OCI-LY7 (cell line): Measurements from ENCODE around the gene DUSP15. TPM values are rescaled to one million over a fixed set of nuclear protein-coding genes. Genes with fewer than 3 reads are reported as not detected.

Experiments
- BruUV-seq: library from RNA; stranded (reverse); fragments of 400-500 nt; replicated peaks from 2 replicates; lab custom pipeline; 2021; lab: Mats Ljungman, UMichigan
- CTCF ChIA-PET: fragments of 300-600 bp; sonication (Branson Sonifier 250); formaldehyde crosslinking; loops from one replicate; lab custom pipeline; 2022; ENCODE audit warnings: antibody characterized with exemption; ENCODE audit not compliant: unreplicated experiment; lab: Charles Lee
- POLR2A ChIA-PET: fragments of 300-600 bp; sonication (Branson Sonifier 250); formaldehyde crosslinking; loops from one replicate; lab custom pipeline; 2022; ENCODE audit warnings: antibody characterized with exemption; lab: Charles Lee
- DNase-seq: peaks from one replicate; pipeline ENCODE4 v3.0.0-alpha.2; 2015; ENCODE audit warnings: low spot score
- H2AFZ ChIP-seq: fragments of 200-600 bp; sonication (generic), shearing (Covaris generic); 2 replicates; pipeline ENCODE4 v1.6.1; 2014; ENCODE audit warnings: mild to moderate bottlenecking, antibody characterized with exemption, low read length, moderate library complexity
- H3K27ac ChIP-seq: fragments of 200-600 bp; sonication (generic); 2 replicates; pipeline ENCODE4 v1.5.1; 2014; ENCODE audit warnings: mixed run types, low read depth, mild to moderate bottlenecking, moderate library complexity, low read length, inconsistent platforms; ENCODE audit not compliant: poor library complexity, severe bottlenecking
- H3K36me3 ChIP-seq: fragments of 200-600 bp; sonication (generic); 2 replicates; pipeline ENCODE4 v1.6.1; 2014; ENCODE audit warnings: mild to moderate bottlenecking, antibody characterized with exemption, low read length, moderate library complexity, mixed read lengths; ENCODE audit not compliant: insufficient read depth
- H3K4me1 ChIP-seq: fragments of 200-600 bp; sonication (generic); 2 replicates; pipeline ENCODE4 v1.5.1; 2014; ENCODE audit warnings: mild to moderate bottlenecking, low read length; ENCODE audit not compliant: insufficient read depth, poor library complexity, severe bottlenecking
- H3K4me2 ChIP-seq: fragments of 200-600 bp; sonication (generic); 2 replicates; pipeline ENCODE4 v1.6.1; 2014; ENCODE audit warnings: mild to moderate bottlenecking, low read length
- H3K4me3 ChIP-seq: fragments of 200-600 bp; sonication (generic); 2 replicates; pipeline ENCODE4 v1.5.1; 2014; ENCODE audit warnings: mild to moderate bottlenecking, low read depth, low read length; ENCODE audit not compliant: poor library complexity, severe bottlenecking
- H3K79me2 ChIP-seq: fragments of 200-600 bp; sonication (generic); 2 replicates; pipeline ENCODE4 v1.6.1; 2016; ENCODE audit warnings: low read depth, mild to moderate bottlenecking, low read length, moderate library complexity, mixed read lengths; ENCODE audit not compliant: insufficient read depth
- H3K9me2 ChIP-seq: fragments of 200-600 bp; sonication (generic); 2 replicates; pipeline ENCODE4 v1.6.1; 2016; ENCODE audit warnings: mild to moderate bottlenecking, low read length, mixed read lengths; ENCODE audit not compliant: insufficient read depth
- H3K9me3 ChIP-seq: fragments of 200-600 bp; sonication (generic); 2 replicates; pipeline ENCODE4 v1.6.1; 2014; ENCODE audit warnings: mild to moderate bottlenecking, mixed run types, low read length, mixed read lengths
- H4K20me1 ChIP-seq: fragments of 200-600 bp; sonication (generic); 2 replicates; pipeline ENCODE4 v1.6.1; 2014; ENCODE audit warnings: mild to moderate bottlenecking, antibody characterized with exemption, low read length, moderate library complexity, mixed read lengths; ENCODE audit not compliant: insufficient read depth
- EZH2phosphoT487 ChIP-seq: fragments of 200-600 bp; sonication (generic); IDR thresholded peaks from 2 replicates; pipeline ENCODE4 v1.6.1; 2018; ENCODE audit warnings: low read depth, borderline replicate concordance, mild to moderate bottlenecking, mixed run types, antibody characterized with exemption, low read length, moderate library complexity, mixed read lengths
- intact Hi-C: fragments of 100-400 bp; cut with micrococcal nuclease; formaldehyde crosslinking; loops from one replicate; pipeline ENCODE4 v1.10.0; 2022; ENCODE audit not compliant: unreplicated experiment
- total RNA-seq, 2 experiments: library from RNA; depleted of rRNA in 1 of 2; stranded (reverse); fragments of >200 nt in 1 of 2; shearing (Covaris generic) in 1 of 2; gene quantifications; 2 replicates each; pipeline ENCODE4 v1.2.3, GENCODE V29; 2014 to 2022
- TF ChIP-seq, protein P1 (sequence below): fragments of 200-600 bp; sonication (generic); conservative IDR thresholded peaks from 2 replicates; pipeline ENCODE4 v1.5.1; 2014; ENCODE audit warnings: mild to moderate bottlenecking, antibody characterized with exemption, low read length, moderate library complexity, mixed read lengths

DUSP15 gene
- total RNA-seq, 2 experiments from 2014 or later: 0.19 to 0.61 TPM

DNA sequence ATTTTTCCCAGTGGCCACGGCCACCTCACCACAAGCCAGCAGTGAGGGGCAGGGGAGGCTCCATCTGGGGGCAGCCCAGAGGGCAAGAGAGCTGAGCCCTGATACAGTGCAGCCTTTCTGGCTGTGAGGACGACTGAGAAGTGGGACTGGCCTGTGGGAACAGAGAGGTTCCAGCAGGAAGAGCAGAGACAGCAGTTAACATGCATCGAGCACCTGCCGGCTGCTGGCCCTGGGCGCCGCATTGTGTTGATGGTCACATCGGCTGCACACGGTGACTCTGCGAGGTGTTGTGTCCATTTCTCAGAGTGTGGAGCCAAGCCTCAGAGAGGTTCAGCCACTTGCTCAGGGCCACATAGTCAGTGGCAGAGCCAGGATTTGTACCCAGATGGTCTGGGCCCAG, 34.8 kb downstream of the DUSP15 start:
- Histone ChIP-seq H3K9me2 (no peaks in the 10 kb centered on the region), H3K79me2 (no peaks in the 10 kb centered on the region), H2AFZ (no peak overlapping the region), H3K4me3 (no peak overlapping the region), H3K4me1 (no peaks in the 10 kb centered on the region), H3K36me3 (no peaks in the 10 kb centered on the region), H3K27ac (no peak overlapping the region), H3K9me3 (no peaks in the 10 kb centered on the region), H4K20me1 (no peaks in the 10 kb centered on the region), H3K4me2 (no peak overlapping the region)
- intact Hi-C loops: no loop called here
- POLR2A ChIA-PET: interaction anchor here (0.9 kb wide), 1 partner anchor 97 kb away, joined by 3 read pairs; the partner anchor contains the start of gene TPX2
- BruUV-seq: no TSS peak
- TF ChIP-seq EZH2phosphoT487: no peak
- TF ChIP-seq, protein P1, sequence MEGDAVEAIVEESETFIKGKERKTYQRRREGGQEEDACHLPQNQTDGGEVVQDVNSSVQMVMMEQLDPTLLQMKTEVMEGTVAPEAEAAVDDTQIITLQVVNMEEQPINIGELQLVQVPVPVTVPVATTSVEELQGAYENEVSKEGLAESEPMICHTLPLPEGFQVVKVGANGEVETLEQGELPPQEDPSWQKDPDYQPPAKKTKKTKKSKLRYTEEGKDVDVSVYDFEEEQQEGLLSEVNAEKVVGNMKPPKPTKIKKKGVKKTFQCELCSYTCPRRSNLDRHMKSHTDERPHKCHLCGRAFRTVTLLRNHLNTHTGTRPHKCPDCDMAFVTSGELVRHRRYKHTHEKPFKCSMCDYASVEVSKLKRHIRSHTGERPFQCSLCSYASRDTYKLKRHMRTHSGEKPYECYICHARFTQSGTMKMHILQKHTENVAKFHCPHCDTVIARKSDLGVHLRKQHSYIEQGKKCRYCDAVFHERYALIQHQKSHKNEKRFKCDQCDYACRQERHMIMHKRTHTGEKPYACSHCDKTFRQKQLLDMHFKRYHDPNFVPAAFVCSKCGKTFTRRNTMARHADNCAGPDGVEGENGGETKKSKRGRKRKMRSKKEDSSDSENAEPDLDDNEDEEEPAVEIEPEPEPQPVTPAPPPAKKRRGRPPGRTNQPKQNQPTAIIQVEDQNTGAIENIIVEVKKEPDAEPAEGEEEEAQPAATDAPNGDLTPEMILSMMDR: no peak
- CTCF ChIA-PET: no interaction called here
- DNase-seq: no peak

DNA sequence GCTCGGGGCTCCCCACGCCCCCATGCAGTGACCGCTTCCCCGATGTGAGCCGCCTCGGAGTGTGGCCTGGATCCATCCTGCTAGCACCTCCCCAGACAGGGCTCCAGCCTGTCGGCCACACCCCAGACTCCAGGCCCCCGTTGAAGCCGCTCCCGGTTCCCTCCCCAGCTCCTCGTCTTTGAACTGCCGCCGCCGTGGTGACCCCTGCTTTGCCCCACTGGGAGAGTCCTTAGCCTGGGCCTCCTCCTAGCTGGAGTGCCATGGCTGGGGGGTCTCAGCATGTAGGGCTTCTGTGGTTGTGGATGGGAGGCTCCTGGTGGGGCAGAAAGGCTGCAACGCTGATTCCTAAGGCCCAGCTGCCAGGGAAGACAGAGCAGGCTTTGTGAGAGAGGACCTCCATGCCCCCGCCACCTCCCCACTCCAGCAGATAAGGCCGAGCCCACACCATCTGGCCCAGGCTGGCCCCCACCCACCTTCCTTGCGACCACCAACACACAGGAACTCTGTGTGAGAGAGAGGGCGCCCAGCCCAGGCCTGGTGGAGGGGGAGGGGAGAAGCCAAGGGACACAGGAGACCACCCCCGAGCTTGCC, 36.3 kb downstream of the DUSP15 start:
- no peak overlapping the region for H2AFZ ChIP-seq
- H3K4me3 ChIP-seq: no peak overlapping the region
- CTCF ChIA-PET: no interaction called here
- no peak for DNase-seq
- H3K27ac ChIP-seq: no peak overlapping the region
- H3K4me1 ChIP-seq: peaks cover 8% of the 10 kb centered on the region
- no peaks in the 10 kb centered on the region for H3K79me2 ChIP-seq
- H4K20me1 ChIP-seq: no peaks in the 10 kb centered on the region
- POLR2A ChIA-PET: no interaction called here
- BruUV-seq: no TSS peak
- H3K9me3 ChIP-seq: no peaks in the 10 kb centered on the region
- H3K4me2 ChIP-seq: no peak overlapping the region
- intact Hi-C loops: no loop called here
- TF ChIP-seq, protein P1: no peak
- no peak for TF ChIP-seq EZH2phosphoT487
- H3K36me3 ChIP-seq: no peaks in the 10 kb centered on the region
- H3K9me2 ChIP-seq: no peaks in the 10 kb centered on the region

DNA sequence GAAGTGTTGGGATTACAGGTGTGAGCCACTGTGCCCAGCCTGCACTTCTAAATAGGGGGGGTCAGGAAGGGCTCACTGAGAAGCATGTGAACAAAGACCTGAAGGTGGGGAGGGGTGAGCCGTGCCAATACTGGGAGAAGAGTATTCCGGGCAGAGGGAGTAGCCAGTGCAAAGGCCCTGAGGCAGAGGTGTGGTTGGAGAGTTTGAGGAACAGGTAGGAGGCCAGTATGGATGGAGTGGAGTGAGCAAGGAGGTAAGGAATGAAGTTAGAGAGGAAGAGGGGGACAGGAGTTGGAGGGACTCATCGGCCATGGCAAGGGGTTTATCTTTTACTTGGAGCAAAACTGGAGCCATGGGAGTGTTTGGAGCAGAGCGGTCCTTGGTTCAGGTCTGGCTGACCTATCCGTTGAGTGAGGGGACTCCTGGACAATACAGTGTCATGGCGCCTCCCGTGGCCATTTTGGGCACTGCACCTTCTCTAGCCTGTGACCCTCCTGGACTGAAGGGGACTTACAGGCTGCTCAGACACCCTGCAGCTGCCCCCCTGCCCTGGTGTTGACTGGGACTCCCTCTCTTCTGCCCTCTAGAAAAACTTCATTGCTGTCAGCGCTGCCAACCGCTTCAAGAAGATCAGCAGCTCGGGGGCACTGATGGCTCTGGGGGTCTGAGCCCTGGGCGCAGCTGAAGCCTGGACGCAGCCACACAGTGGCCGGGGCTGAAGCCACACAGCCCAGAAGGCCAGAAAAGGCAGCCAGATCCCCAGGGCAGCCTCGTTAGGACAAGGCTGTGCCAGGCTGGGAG, 37.0 kb downstream of the DUSP15 start:
- Histone ChIP-seq H3K9me3 (no peaks in the 10 kb centered on the region), H2AFZ (no peak overlapping the region), H3K36me3 (no peaks in the 10 kb centered on the region), H3K4me1 (peaks cover 8% of the 10 kb centered on the region), H3K27ac (no peak overlapping the region), H3K4me2 (no peak overlapping the region), H3K9me2 (no peaks in the 10 kb centered on the region), H3K4me3 (no peak overlapping the region), H4K20me1 (no peaks in the 10 kb centered on the region), H3K79me2 (no peaks in the 10 kb centered on the region)
- POLR2A ChIA-PET: no interaction called here
- BruUV-seq: no TSS peak
- DNase-seq: peak; percentile 62
- intact Hi-C loops: no loop called here
- TF ChIP-seq EZH2phosphoT487: no peak
- TF ChIP-seq, protein P1: peak; percentile 89
- CTCF ChIA-PET: interaction anchor here (0.6 kb wide), 1 partner anchor 13 kb away, joined by 3 read pairs; no protein-coding TSS in a partner anchor
